Fibroblast of pulmonary artery (primary cell): ENCODE data around the gene VAPB.

ENCODE experiments used
- DNase-seq: peaks from one replicate; pipeline ENCODE4 v3.0.0-alpha.2; 2010; ENCODE audit warnings: low read depth
- H3K4me3 ChIP-seq: replicated peaks from 2 replicates; pipeline ENCODE4 v1.5.1; 2011; ENCODE audit warnings: low read depth, mild to moderate bottlenecking, control low read depth, low read length, moderate library complexity
- TF ChIP-seq, protein P1 (sequence below): IDR thresholded peaks from 2 replicates; pipeline ENCODE4 v1.5.1; 2011; ENCODE audit warnings: mild to moderate bottlenecking, control low read depth, low read length, inconsistent platforms; ENCODE audit errors: missing control alignments

VAPB gene

DNA sequence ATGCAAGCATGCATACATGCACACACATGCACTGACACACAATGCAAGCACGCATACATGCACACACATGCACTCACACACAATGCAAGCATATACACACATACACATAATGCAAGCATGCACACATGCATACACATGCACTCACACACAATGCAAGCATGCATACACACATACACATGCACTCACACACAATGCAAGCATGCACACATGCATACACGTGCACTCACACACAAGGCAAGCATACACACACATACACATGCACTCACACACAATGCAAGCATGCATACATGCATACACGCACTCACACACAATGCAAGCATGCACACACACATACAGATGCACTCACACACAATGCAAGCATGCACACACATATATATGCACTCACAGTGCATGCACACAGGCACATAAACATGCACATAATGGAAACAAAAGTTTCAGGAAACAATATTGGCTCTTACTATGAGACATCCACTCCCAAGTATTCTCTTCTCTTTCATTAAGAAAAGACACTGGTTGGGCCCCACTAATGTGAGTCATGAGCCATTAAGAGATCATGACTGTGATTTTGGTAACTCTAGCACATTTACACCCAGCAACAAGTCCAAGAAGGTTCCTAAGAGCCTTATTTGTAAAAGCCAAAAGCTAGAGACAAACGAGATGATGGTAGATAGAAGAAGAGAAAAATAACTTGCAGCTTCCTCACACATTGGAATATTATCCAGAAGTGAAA lies 103.9 kb downstream of the VAPB start:
- H3K4me3 ChIP-seq, result no peak overlapping the region
- DNase-seq, result no peak
- TF ChIP-seq, protein P1, sequence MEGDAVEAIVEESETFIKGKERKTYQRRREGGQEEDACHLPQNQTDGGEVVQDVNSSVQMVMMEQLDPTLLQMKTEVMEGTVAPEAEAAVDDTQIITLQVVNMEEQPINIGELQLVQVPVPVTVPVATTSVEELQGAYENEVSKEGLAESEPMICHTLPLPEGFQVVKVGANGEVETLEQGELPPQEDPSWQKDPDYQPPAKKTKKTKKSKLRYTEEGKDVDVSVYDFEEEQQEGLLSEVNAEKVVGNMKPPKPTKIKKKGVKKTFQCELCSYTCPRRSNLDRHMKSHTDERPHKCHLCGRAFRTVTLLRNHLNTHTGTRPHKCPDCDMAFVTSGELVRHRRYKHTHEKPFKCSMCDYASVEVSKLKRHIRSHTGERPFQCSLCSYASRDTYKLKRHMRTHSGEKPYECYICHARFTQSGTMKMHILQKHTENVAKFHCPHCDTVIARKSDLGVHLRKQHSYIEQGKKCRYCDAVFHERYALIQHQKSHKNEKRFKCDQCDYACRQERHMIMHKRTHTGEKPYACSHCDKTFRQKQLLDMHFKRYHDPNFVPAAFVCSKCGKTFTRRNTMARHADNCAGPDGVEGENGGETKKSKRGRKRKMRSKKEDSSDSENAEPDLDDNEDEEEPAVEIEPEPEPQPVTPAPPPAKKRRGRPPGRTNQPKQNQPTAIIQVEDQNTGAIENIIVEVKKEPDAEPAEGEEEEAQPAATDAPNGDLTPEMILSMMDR, result no peak

DNA sequence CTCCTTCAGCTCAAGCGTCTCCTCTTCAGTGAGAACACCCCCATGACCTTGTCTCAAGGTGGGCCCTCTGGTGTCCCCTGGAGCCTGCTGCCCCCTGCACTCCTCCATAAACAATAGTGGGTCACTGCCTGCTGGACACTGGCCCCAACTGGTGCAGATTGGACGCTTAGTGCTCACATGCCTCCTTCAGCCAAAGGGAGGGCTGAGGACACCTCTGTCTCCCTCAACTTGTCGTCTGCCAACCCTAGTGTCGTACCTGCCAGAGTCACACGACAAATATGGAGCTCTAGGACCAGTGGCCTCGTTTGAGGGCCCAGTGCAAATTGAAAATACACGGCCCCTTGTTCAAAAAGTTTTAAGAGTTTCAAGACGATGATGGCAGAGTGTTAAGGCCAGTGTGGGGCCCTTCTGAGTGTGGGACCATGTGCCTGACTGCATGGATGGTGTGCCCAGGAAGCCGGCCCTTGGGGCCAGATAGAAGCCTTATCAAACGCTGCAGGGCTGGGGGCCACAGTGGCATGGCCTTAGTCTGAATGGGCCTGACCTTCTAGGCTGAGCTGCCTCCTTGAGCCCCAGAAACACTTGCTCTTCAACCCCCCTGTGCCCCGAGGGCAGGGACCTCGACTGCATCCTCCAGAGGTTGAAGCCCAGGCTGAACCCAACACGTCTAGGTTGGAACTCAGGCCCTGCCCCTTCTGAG lies 106.0 kb downstream of the VAPB start:
- no peak overlapping the region for H3K4me3 ChIP-seq
- DNase-seq, result no peak
- TF ChIP-seq, protein P1, result no peak

DNA sequence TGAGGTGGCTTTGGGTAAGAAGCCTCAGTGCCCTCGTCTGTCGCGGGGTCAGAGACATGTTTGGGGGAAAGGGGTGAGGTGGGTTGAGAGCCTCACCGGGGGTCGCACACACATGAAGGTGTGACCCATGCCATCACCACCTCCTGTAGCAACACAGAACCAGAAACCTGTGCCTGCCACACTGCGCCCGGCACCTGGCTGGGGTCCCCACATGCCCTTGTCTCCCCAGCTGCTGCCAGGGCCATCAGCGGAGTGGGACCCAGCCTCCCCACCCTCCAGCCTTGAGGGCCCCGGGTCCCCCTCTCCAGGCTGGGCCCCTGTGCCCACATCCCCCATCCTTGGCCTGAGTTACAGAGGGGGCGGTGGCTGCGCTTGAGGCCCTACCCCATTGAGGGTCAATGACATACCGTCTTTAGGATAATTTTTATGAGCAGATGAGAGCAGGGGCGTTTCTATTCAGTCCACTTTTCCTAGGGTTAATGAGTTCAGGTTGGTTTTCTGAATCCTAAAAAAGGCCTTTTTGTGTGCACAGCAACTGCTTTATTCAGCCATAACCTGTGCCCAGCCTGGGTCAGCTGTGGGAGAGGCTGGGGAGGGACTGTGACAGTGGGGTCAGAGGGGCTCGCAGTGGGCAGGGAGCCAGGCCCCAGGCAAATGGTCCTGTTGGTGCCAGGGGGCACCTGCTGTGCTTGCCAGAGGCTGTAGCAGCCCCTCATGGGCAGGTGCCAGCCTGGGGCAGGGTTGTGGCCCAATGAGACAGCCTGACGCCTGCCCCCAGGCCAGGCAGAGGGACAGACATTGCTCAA lies 106.8 kb downstream of the VAPB start:
- no peak overlapping the region for H3K4me3 ChIP-seq
- DNase-seq, result no peak
- TF ChIP-seq, protein P1, result no peak

DNA sequence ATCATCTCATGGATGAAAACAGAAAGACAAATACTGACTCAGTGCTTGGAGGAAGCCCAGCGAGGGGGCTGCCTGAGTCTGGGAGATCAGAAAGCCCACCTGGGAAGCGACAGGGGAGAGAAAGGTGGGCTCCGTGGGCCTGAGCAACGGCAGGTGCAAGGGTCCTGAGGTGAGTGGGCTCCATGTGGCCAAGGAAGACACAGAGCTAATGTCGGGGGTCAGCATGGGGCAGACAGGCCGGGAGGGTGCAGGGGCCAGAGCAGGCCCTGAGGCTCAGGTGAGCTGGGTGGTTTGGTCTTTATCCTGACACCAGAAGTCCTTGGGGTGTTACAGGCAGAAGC lies 107.4 kb downstream of the VAPB start:
- TF ChIP-seq, protein P1, result no peak
- DNase-seq, result no peak

DNA sequence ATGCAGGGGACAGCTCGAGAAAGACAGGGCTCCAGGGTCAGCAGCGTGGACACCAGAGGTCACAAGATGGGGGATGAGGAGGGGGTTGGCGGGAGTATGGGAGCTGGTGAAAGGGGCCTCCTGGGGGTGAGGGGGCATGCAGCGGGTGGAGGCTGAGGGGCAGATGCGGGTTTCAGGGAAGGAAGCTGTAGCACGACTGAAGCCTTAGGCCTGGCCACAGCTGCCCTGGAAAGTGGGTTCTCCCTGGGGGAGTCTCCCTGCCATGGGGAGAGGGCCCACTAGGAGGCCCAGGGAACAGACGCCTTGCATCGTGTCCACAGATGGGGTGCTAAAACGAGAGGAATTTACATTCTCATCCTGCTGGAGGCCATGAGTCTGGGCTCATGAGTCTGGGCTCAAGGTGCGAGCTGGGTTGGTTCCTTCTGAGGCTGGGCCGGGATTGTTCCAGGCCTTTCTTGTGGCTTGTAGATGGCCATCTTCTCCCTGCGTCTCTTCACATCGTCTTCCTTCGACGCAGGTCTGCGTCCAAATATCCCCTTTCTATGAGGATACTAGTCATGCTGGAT lies 108.1 kb downstream of the VAPB start:
- DNase-seq, result no peak
- H3K4me3 ChIP-seq, result no peak overlapping the region
- TF ChIP-seq, protein P1, result no peak

More for the DNA sequence above, 107.4 kb downstream of the VAPB start:
- no peak overlapping the region for H3K4me3 ChIP-seq

DNA sequence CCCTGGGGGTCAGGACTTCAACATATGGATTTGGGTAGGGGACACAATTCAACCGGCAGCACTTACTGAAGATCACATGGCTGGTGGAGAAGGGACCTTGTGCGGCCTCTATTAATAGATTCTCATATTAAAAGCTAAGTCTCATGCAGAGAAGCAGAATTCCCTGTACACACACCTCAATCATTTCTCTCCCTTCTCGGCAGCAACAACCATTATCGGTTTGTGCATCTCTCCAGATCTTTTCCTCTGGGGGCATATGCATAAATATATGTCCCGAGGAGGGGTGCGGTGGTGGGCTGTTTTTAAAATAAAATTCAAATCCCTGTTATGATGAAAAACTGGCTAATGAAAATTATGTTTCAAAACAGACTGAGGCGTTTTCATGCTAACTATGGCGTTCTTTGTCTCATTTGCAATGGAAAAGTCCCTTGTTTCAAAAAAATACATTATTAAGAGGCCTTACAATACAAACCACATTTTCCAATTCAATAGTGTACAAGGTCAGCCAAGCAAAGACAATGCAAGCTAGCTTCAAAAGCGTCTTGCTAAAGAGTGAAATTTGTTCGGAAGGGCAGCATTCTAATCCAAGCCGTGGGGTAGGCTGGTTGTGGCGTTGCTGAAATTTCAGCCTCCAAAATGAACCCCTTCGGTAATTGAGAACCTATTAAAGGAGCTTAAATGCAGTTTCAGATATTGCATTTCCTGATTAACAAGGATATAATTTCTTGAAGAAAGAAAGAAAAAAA lies 108.9 kb downstream of the VAPB start:
- DNase-seq, result no peak
- no peak overlapping the region for H3K4me3 ChIP-seq
- TF ChIP-seq, protein P1, result no peak
